ENCODE measurements around the gene FSTL3.

The FSTL3 gene

DNA sequence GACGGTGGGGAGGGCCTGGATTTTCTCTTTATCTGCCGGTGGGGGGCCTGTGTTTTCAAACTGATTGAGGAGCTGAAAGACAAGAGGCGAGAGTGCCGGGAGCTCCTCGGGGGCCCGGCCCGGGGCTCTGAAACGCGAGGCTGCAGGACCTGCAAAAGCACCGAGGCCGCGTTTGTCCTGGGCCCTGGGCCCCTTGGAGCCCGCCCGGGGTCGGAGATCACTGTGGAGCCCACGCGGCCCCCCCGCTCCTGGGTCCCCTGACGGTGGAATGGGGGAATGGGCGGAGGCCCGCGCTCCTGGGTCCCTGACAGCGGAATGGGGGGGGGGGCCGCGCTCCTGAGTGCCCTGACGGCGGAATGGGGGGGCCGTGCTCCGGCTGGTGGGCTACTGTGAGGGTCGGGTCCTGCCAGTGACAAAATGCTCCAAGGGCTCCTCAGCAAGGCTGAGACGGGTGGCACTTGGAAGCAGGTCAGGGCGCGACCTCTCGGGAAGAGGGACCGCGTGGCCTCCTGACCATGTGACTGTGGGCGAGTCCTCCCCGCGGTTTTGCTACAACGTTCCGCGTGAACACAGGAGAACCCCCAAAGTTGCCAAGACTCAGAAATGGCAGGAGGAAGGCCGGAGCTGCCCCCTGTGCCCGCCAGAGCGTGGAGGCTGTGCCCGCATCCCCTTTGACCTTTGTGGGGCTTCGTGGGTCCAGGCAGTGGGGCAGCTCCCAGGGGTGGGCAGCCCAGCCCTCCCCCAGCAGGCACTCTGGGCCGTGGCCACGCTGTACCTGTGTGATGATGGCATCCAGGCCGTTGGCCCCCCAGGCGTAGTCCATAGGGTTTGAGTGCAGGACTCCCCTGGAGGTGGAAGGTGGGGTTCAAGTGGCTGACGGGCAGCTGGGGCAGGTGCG, 27.0 kb upstream of the FSTL3 start:
- ATAC-seq (ENCODE audit: insufficient read depth, low read depth) (no peak), DNase-seq (no peak)
- Histone ChIP-seq H3K4me2 (ENCODE audit: insufficient read depth, low read length) (no peak overlapping the region), H3K9me3 (ENCODE audit: insufficient read depth, low read length, severe bottlenecking) (no peaks in the 10 kb centered on the region), H4K20me1 (ENCODE audit: insufficient read depth, low read length) (peaks cover 59% of the 10 kb centered on the region), H3K36me3 (ENCODE audit: insufficient read depth, low read length) (peaks cover 84% of the 10 kb centered on the region), H3K4me1 (ENCODE audit: insufficient read depth, low read length) (no peaks in the 10 kb centered on the region), H3K27me3 (ENCODE audit: insufficient read depth, low read length, poor library complexity) (no peaks in the 10 kb centered on the region), H2AFZ (ENCODE audit: low read depth, low read length) (no peak overlapping the region), H3K4me3 (ENCODE audit: low read depth in 1 of 2, low read length in 2 of 2) (no peak overlapping the region), H3K27ac (ENCODE audit: low read length) (no peak overlapping the region), H3K9ac (ENCODE audit: low read depth, low read length) (no peak overlapping the region), H3K79me2 (ENCODE audit: insufficient read depth, low read length) (peaks cover 34% of the 10 kb centered on the region)
- TF ChIP-seq, protein P1, sequence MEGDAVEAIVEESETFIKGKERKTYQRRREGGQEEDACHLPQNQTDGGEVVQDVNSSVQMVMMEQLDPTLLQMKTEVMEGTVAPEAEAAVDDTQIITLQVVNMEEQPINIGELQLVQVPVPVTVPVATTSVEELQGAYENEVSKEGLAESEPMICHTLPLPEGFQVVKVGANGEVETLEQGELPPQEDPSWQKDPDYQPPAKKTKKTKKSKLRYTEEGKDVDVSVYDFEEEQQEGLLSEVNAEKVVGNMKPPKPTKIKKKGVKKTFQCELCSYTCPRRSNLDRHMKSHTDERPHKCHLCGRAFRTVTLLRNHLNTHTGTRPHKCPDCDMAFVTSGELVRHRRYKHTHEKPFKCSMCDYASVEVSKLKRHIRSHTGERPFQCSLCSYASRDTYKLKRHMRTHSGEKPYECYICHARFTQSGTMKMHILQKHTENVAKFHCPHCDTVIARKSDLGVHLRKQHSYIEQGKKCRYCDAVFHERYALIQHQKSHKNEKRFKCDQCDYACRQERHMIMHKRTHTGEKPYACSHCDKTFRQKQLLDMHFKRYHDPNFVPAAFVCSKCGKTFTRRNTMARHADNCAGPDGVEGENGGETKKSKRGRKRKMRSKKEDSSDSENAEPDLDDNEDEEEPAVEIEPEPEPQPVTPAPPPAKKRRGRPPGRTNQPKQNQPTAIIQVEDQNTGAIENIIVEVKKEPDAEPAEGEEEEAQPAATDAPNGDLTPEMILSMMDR (IDR thresholded peaks at IDR 0.05; ENCODE audit: borderline replicate concordance, extremely low read depth, low read length, poor library complexity, severe bottlenecking), result no peak
- TF ChIP-seq EZH2 (IDR thresholded peaks at IDR 0.05; ENCODE audit: borderline replicate concordance, low read depth, low read length, severe bottlenecking), result no peak

DNA sequence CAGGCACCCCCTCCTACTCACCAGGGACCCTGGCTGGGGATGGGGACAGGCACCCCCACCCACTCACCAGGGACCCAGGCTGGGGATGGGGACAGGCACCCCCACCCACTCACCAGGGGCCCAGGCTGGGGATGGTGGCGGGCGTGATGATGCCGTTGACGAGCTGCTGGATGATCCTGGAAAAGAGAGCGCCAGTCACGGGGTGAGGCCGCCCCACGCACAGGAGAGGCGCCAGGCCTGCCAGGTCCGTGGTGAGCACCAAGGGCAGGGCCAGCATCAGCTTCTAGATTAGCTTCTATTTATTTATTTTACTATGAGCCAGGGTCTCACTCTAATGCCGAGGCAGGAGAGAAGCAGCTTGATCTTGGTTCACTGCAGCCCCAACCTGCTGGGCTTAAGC, 26.1 kb upstream of the FSTL3 start:
- Histone ChIP-seq H3K36me3 (ENCODE audit: insufficient read depth, low read length) (peaks cover 86% of the 10 kb centered on the region), H3K79me2 (ENCODE audit: insufficient read depth, low read length) (peaks cover 43% of the 10 kb centered on the region), H3K27ac (ENCODE audit: low read length) (no peak overlapping the region), H4K20me1 (ENCODE audit: insufficient read depth, low read length) (peaks cover 66% of the 10 kb centered on the region), H3K9me3 (ENCODE audit: insufficient read depth, low read length, severe bottlenecking) (no peaks in the 10 kb centered on the region), H3K9ac (ENCODE audit: low read depth, low read length) (no peak overlapping the region), H3K27me3 (ENCODE audit: insufficient read depth, low read length, poor library complexity) (no peaks in the 10 kb centered on the region), H3K4me3 (ENCODE audit: low read depth in 1 of 2, low read length in 2 of 2) (no peak overlapping the region), H2AFZ (ENCODE audit: low read depth, low read length) (no peak overlapping the region), H3K4me2 (ENCODE audit: insufficient read depth, low read length) (no peak overlapping the region), H3K4me1 (ENCODE audit: insufficient read depth, low read length) (no peaks in the 10 kb centered on the region)
- TF ChIP-seq, protein P1 (IDR thresholded peaks at IDR 0.05; ENCODE audit: borderline replicate concordance, extremely low read depth, low read length, poor library complexity, severe bottlenecking), result no peak
- TF ChIP-seq EZH2 (IDR thresholded peaks at IDR 0.05; ENCODE audit: borderline replicate concordance, low read depth, low read length, severe bottlenecking), result no peak
- DNase-seq (no peak), ATAC-seq (ENCODE audit: insufficient read depth, low read depth) (no peak)

DNA sequence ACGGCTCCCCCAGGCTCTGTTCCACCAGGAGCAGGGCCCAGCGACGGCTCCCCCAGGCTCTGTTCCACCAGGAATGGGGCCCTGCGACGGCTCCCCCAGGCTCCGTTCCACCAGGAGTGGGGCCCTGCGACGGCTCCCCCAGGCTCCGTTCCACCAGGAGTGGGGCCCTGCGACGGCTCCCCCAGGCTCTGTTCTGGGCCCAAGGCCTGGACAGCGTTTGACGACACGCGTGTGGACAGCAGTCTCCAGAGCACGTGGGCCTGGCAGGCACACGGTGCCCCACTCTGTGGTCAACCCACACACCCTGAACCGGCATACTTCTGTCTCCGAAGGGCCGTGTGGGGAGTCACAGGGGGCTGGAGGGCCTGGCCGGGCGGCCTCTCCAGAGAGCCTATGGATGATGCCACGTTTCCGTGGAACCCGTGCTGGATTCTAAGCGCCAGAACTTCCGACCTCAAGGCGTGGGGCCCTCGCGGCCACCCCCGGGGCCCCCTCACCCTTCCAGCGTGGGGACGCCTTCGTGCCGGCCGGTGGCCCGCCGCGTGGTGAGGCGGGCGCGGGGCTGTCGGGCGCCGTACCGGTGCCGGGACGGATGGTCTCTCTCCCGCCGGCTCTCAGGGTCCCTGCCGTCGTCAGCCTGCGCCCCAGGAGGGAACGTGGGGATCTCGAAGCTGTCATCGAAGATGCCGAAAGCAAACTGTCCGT, 24.9 kb upstream of the FSTL3 start:
- Histone ChIP-seq H3K27me3 (ENCODE audit: insufficient read depth, low read length, poor library complexity) (no peaks in the 10 kb centered on the region), H2AFZ (ENCODE audit: low read depth, low read length) (no peak overlapping the region), H3K27ac (ENCODE audit: low read length) (no peak overlapping the region), H4K20me1 (ENCODE audit: insufficient read depth, low read length) (peaks cover 72% of the 10 kb centered on the region), H3K4me1 (ENCODE audit: insufficient read depth, low read length) (no peaks in the 10 kb centered on the region), H3K4me2 (ENCODE audit: insufficient read depth, low read length) (no peak overlapping the region), H3K36me3 (ENCODE audit: insufficient read depth, low read length) (peaks cover 87% of the 10 kb centered on the region), H3K4me3 (ENCODE audit: low read depth in 1 of 2, low read length in 2 of 2) (no peak overlapping the region), H3K9me3 (ENCODE audit: insufficient read depth, low read length, severe bottlenecking) (no peaks in the 10 kb centered on the region), H3K79me2 (ENCODE audit: insufficient read depth, low read length) (peaks cover 55% of the 10 kb centered on the region), H3K9ac (ENCODE audit: low read depth, low read length) (no peak overlapping the region)
- DNase-seq (no peak), ATAC-seq (ENCODE audit: insufficient read depth, low read depth) (no peak)
- TF ChIP-seq, protein P1 (IDR thresholded peaks at IDR 0.05; ENCODE audit: borderline replicate concordance, extremely low read depth, low read length, poor library complexity, severe bottlenecking), result no peak
- no peak for TF ChIP-seq EZH2 (IDR thresholded peaks at IDR 0.05; ENCODE audit: borderline replicate concordance, low read depth, low read length, severe bottlenecking)

All from DND-41 (cell line).